ENCODE results near the gene TAF10.

- no peak for TF ChIP-seq CTCF (IDR thresholded peaks at IDR 0.05)
- no peak for TF ChIP-seq POLR2A (IDR thresholded peaks at IDR 0.05)
Observed at GRCh38 chr11:6608726-6609501, 3.1 kb downstream of the TAF10 start.

All from right lobe of liver (tissue), 4 donors.